Activated CD4-positive, CD25-positive, alpha-beta regulatory T cell treated with anti-CD3 and anti-CD28 coated beads, Interleukin-2, amount 50 U/mL, for 72 hours (primary cell): ENCODE results near the gene REV3L.

Source experiments
- DNase-seq: peaks from one replicate; pipeline ENCODE4 v3.0.0; 2021

Gene REV3L

GRCh38 chr6:111464184-111464583 lies 18.8 kb downstream of the REV3L start:
- no peak for DNase-seq

- no peak for DNase-seq
Measured at GRCh38 chr6:111462770-111463391, 20.1 kb downstream of the REV3L start.

GRCh38 chr6:111461860-111462259 lies 21.2 kb downstream of the REV3L start:
- no peak for DNase-seq

GRCh38 chr6:111458670-111459232 lies 24.3 kb downstream of the REV3L start:
- DNase-seq, result no peak

GRCh38 chr6:111456208-111456607 lies 26.8 kb downstream of the REV3L start:
- DNase-seq, result no peak

GRCh38 chr6:111450636-111451035 lies 32.4 kb downstream of the REV3L start:
- DNase-seq, result no peak

- DNase-seq, result no peak
Measured at GRCh38 chr6:111450087-111450486, 32.9 kb downstream of the REV3L start.

- DNase-seq, result no peak
Measured at GRCh38 chr6:111449129-111449528, 33.9 kb downstream of the REV3L start.

- no peak for DNase-seq
Measured at GRCh38 chr6:111447051-111447450, 36.0 kb downstream of the REV3L start.

GRCh38 chr6:111445861-111446267 lies 37.2 kb downstream of the REV3L start:
- DNase-seq, result no peak

- DNase-seq, result no peak
Measured at GRCh38 chr6:111444794-111445193, 38.2 kb downstream of the REV3L start.

GRCh38 chr6:111441678-111442243 lies 41.3 kb downstream of the REV3L start:
- no peak for DNase-seq

GRCh38 chr6:111439171-111439570 lies 43.8 kb downstream of the REV3L start:
- no peak for DNase-seq

- no peak for DNase-seq
Measured at GRCh38 chr6:111437573-111437972, 45.4 kb downstream of the REV3L start.

GRCh38 chr6:111432511-111432910 lies 50.5 kb downstream of the REV3L start:
- DNase-seq, result no peak

GRCh38 chr6:111430605-111431376 lies 52.2 kb downstream of the REV3L start:
- DNase-seq, result no peak

GRCh38 chr6:111429571-111429970 lies 53.4 kb downstream of the REV3L start:
- DNase-seq, result no peak

- DNase-seq, result no peak
Measured at GRCh38 chr6:111428811-111429210, 54.2 kb downstream of the REV3L start.

- no peak for DNase-seq
Measured at GRCh38 chr6:111427341-111428116, 55.5 kb downstream of the REV3L start.

GRCh38 chr6:111423960-111424846 lies 58.8 kb downstream of the REV3L start:
- DNase-seq, result no peak

GRCh38 chr6:111423055-111423633 lies 59.9 kb downstream of the REV3L start:
- no peak for DNase-seq
